Loucy (cell line): ENCODE measurements around the gene G6PC1.

Experiments
- H2AFZ ChIP-seq: fragments of 200-600 bp; sonication (generic); 2 replicates; pipeline ENCODE4 v1.6.0; 2016; ENCODE audit warnings: antibody characterized with exemption, mild to moderate bottlenecking, low read length, moderate library complexity
- H3F3A ChIP-seq: fragments of 200-600 bp; 2 replicates; pipeline ENCODE4 v1.6.0; 2016; ENCODE audit warnings: antibody characterized with exemption, low read depth, mild to moderate bottlenecking
- H3K27me3 ChIP-seq: fragments of 200-600 bp; sonication (generic); 2 replicates; pipeline ENCODE4 v1.6.1; 2014; ENCODE audit warnings: low read length, mild to moderate bottlenecking; ENCODE audit not compliant: insufficient read depth, poor library complexity, severe bottlenecking
- H3K36me3 ChIP-seq: fragments of 200-600 bp; sonication (generic); 2 replicates; pipeline ENCODE4 v1.6.1; 2016; ENCODE audit warnings: low read length; ENCODE audit not compliant: insufficient read depth
- H3K4me1 ChIP-seq: fragments of 200-600 bp; sonication (generic); 2 replicates; pipeline ENCODE4 v1.5.1; 2014; ENCODE audit warnings: low read length, mild to moderate bottlenecking; ENCODE audit not compliant: insufficient read depth, poor library complexity, severe bottlenecking
- H3K4me2 ChIP-seq: fragments of 200-600 bp; sonication (generic); 2 replicates; pipeline ENCODE4 v1.6.0; 2014; ENCODE audit warnings: antibody characterized with exemption, low read length, low read depth, mild to moderate bottlenecking; ENCODE audit not compliant: poor library complexity, severe bottlenecking
- H3K4me3 ChIP-seq: fragments of 200-600 bp; sonication (generic); 2 replicates; pipeline ENCODE4 v1.5.1; 2014; ENCODE audit warnings: low read length, mild to moderate bottlenecking, mixed read lengths; ENCODE audit not compliant: poor library complexity, severe bottlenecking
- H3K79me2 ChIP-seq: fragments of 200-600 bp; sonication (generic); 2 replicates; pipeline ENCODE4 v1.6.1; 2014; ENCODE audit warnings: low read length; ENCODE audit not compliant: insufficient read depth
- H3K9ac ChIP-seq: fragments of 200-600 bp; sonication (generic); 2 replicates; pipeline ENCODE4 v1.6.0; 2014; ENCODE audit warnings: mild to moderate bottlenecking, low read depth, low read length, moderate library complexity; ENCODE audit not compliant: poor library complexity, severe bottlenecking
- H3K9me2 ChIP-seq: fragments of 200-600 bp; sonication (generic); replicated peaks from 2 replicates; pipeline ENCODE4 v1.6.1; 2016; ENCODE audit warnings: low read depth, low read length, mixed read lengths
- H3K9me3 ChIP-seq: fragments of 200-600 bp; sonication (generic); 2 replicates; pipeline ENCODE4 v1.6.1; 2014; ENCODE audit warnings: mild to moderate bottlenecking, antibody characterized with exemption, low read length, low read depth; ENCODE audit not compliant: insufficient read depth
- H4K20me1 ChIP-seq: fragments of 200-600 bp; sonication (generic); 2 replicates; pipeline ENCODE4 v1.6.0; 2014; ENCODE audit warnings: antibody characterized with exemption, low read length, mild to moderate bottlenecking; ENCODE audit not compliant: insufficient read depth, poor library complexity, severe bottlenecking
- EZH2phosphoT487 ChIP-seq: fragments of 200-600 bp; IDR thresholded peaks from 2 replicates; pipeline ENCODE4 v1.6.1; 2018; ENCODE audit warnings: antibody characterized with exemption, mild to moderate bottlenecking, moderate library complexity, borderline replicate concordance
- TF ChIP-seq, protein P1 (sequence below): fragments of 200-600 bp; sonication (generic); conservative IDR thresholded peaks from 2 replicates; pipeline ENCODE4 v1.5.1; 2014; ENCODE audit warnings: mild to moderate bottlenecking, antibody characterized with exemption, low read length

The G6PC1 gene

DNA sequence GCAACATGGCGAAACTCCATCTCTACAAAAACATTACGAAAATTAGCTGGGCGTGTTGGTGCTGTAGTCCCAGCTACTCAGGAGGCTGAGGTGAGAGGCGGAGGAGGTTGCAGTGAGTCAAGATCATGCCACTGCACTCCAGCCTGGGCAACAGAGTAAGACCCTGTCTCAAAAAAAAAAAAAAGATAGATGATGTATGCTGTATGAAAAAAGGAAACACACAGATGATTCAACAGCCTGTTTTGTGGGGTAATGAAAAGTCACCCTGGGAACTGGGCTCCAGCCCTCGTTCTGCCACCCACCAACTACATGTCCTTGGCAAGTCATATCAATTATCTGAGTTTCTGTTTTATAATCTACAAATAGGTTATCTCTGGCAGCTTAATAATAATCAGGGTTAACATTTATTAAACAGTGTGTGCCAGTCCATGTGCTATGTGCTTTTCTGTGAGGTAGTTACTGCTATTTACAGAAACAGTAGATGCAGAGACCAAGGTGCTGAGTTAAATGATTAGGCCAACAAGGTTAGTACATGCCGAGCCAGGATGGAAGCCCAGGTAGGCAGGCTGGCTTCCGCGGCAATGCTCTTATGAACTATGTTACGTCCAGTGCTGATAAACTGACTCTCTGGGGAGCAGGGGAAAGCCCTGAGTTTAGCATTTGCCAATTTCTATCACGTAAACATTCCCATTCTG lies 1.1 kb downstream of the G6PC1 start:
- Histone ChIP-seq H3K36me3 (no peaks in the 10 kb centered on the region), H3K9ac (no peak overlapping the region), H3K9me2 (no peaks in the 10 kb centered on the region), H3K27me3 (no peaks in the 10 kb centered on the region), H3K4me3 (no peak overlapping the region), H3K9me3 (no peaks in the 10 kb centered on the region), H3F3A (no peaks in the 10 kb centered on the region), H3K79me2 (no peaks in the 10 kb centered on the region), H2AFZ (no peak overlapping the region), H3K4me1 (no peaks in the 10 kb centered on the region), H3K4me2 (no peak overlapping the region), H4K20me1 (no peaks in the 10 kb centered on the region)
- TF ChIP-seq, protein P1, sequence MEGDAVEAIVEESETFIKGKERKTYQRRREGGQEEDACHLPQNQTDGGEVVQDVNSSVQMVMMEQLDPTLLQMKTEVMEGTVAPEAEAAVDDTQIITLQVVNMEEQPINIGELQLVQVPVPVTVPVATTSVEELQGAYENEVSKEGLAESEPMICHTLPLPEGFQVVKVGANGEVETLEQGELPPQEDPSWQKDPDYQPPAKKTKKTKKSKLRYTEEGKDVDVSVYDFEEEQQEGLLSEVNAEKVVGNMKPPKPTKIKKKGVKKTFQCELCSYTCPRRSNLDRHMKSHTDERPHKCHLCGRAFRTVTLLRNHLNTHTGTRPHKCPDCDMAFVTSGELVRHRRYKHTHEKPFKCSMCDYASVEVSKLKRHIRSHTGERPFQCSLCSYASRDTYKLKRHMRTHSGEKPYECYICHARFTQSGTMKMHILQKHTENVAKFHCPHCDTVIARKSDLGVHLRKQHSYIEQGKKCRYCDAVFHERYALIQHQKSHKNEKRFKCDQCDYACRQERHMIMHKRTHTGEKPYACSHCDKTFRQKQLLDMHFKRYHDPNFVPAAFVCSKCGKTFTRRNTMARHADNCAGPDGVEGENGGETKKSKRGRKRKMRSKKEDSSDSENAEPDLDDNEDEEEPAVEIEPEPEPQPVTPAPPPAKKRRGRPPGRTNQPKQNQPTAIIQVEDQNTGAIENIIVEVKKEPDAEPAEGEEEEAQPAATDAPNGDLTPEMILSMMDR = no peak
- no peak for TF ChIP-seq EZH2phosphoT487

DNA sequence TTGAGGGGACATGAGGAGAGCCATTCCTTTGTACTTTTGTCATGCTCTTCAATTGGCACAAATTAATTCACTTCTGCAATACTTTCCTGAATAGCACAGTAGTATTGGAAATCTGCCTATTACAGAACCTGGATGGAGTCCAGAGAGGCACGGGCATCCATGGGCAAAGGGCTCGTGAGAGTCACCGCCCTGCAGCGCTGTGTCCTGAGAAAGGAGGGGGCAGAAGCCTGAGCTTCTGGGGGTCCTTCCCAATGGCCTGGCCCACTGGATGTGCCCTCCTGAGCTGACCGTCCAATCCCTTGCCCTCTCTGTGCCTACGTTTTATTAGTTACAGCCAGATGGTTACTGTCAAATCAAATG lies 3.5 kb downstream of the G6PC1 start:
- Histone ChIP-seq H3K79me2 (no peaks in the 10 kb centered on the region), H3K4me3 (no peak overlapping the region), H4K20me1 (no peaks in the 10 kb centered on the region), H3F3A (no peaks in the 10 kb centered on the region), H3K4me1 (no peaks in the 10 kb centered on the region), H3K9me2 (no peaks in the 10 kb centered on the region), H2AFZ (no peak overlapping the region), H3K4me2 (no peak overlapping the region), H3K36me3 (no peaks in the 10 kb centered on the region), H3K27me3 (no peaks in the 10 kb centered on the region), H3K9me3 (no peaks in the 10 kb centered on the region), H3K9ac (no peak overlapping the region)
- no peak for TF ChIP-seq EZH2phosphoT487
- TF ChIP-seq, protein P1 = no peak

DNA sequence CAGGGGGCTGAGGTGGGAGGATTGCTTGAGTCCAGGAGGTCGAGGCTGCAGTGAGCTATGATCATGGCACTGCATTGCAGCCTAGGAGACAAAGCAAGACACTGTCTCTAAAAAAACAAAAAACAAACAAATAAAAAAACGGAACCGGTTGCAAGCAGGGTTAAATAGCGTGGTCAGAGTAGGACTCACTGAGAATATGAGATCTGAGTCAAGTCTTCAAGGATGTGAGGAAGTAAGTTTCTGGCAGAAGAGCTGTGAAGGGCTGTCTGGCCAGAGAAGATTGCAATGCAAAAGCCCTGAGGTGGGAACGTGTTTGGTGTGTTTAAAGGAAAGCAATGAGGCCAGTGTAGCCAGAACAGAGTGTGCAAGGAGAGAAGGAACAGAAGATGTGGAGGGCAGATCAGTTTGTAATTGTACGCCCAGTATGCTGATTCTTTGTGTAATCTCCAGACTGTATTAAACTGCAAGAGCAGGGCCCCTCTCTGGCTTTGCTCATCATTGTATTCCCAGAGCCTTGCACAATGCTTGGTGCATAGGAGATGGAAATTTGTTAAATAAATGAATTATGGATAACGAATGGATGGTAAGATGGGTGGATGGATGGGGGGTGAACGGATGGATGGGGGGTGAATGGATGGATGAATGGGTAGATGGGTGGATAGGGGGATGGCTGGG lies 6.3 kb downstream of the G6PC1 start:
- Histone ChIP-seq H3K27me3 (no peaks in the 10 kb centered on the region), H3K9me2 (no peaks in the 10 kb centered on the region), H3K9ac (no peak overlapping the region), H3K79me2 (no peaks in the 10 kb centered on the region), H2AFZ (no peak overlapping the region), H3K9me3 (no peaks in the 10 kb centered on the region), H3K4me2 (no peak overlapping the region), H3K36me3 (no peaks in the 10 kb centered on the region), H3K4me1 (no peaks in the 10 kb centered on the region), H4K20me1 (no peaks in the 10 kb centered on the region), H3K4me3 (no peak overlapping the region), H3F3A (no peaks in the 10 kb centered on the region)
- TF ChIP-seq EZH2phosphoT487 = no peak
- TF ChIP-seq, protein P1 = no peak
